Measurements from ENCODE around the gene TMBIM6.
"Not testable (repeated sequence)": the region's sequence is repeated elsewhere in the genome, so short reads cannot be mapped to it uniquely, and the experiment has no call there.

TMBIM6 gene

DNA sequence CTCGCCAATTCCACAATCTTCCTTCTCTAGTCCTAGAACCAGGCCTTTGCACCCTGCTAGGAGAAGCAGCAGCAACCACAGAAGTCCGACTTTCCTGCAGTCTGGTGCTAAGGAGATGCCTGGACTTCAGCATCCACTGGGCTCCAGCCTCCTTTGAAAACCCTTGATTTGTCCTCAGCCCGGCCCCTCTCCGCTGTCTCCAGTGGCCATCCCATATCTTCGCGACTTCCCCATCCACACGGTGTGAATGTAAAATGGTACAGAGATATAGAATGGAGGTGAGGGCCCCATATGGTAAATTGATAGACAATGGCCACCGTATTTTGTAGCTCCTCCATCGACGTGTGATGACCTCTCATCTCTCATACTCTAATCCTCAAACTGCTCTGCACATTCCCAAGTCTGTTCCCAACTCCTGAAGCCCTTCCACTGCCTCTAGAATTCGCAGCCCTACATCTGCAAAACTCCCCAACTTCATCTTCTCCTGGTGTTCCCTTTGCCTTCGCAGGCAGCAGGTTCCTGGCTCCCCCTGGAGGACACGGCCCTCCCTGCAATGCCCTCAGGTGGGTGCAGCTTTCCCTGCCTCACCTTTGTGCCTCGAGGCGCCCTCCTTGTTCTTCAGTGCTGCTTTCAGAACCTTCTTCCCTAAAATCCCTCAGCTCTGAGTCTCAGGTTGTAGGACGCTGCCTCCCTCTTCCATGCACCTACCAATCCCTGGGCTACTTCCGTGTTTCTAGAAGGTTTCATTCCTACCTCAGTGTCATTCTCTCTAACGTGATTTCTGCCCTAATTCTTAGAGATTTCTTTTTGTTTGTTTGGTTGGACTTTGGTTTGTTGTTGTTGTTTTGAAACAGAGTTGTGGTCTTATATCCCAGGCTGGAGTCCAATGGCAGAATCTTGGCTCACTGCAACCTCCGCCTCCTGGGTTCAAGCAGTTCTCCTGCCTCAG lies 36.7 kb downstream of the TMBIM6 start:
- no peaks in the 10 kb centered on the region for H3F3A ChIP-seq (ENCODE audit: control insufficient read depth, insufficient read depth)
- no peaks in the 10 kb centered on the region for H3K9me3 ChIP-seq (ENCODE audit: control insufficient read depth, insufficient read depth, low read length)
- peaks cover 8% of the 10 kb centered on the region for H3K4me1 ChIP-seq (ENCODE audit: control insufficient read depth, low read length)
- no peak overlapping the region for H3K4me2 ChIP-seq (ENCODE audit: low read length)
- TF ChIP-seq, protein P1, sequence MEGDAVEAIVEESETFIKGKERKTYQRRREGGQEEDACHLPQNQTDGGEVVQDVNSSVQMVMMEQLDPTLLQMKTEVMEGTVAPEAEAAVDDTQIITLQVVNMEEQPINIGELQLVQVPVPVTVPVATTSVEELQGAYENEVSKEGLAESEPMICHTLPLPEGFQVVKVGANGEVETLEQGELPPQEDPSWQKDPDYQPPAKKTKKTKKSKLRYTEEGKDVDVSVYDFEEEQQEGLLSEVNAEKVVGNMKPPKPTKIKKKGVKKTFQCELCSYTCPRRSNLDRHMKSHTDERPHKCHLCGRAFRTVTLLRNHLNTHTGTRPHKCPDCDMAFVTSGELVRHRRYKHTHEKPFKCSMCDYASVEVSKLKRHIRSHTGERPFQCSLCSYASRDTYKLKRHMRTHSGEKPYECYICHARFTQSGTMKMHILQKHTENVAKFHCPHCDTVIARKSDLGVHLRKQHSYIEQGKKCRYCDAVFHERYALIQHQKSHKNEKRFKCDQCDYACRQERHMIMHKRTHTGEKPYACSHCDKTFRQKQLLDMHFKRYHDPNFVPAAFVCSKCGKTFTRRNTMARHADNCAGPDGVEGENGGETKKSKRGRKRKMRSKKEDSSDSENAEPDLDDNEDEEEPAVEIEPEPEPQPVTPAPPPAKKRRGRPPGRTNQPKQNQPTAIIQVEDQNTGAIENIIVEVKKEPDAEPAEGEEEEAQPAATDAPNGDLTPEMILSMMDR (IDR thresholded peaks at IDR 0.05; ENCODE audit: low read depth, low read length, poor library complexity, severe bottlenecking), result peak; percentile 94
- no peak for TF ChIP-seq EZH2phosphoT487 (IDR thresholded peaks at IDR 0.05; ENCODE audit: borderline replicate concordance, low read length)
- H3K27ac ChIP-seq (ENCODE audit: low read depth, low read length), result no peak overlapping the region
- no peaks in the 10 kb centered on the region for H4K20me1 ChIP-seq (ENCODE audit: control insufficient read depth, insufficient read depth, low read depth, low read length)
- H3K9me2 ChIP-seq (replicated peaks; ENCODE audit: control insufficient read depth, low read length), result no peaks in the 10 kb centered on the region
- peaks cover 24% of the 10 kb centered on the region for H3K27me3 ChIP-seq (ENCODE audit: control insufficient read depth, low read length)
- no peaks in the 10 kb centered on the region for H3K79me2 ChIP-seq (ENCODE audit: control insufficient read depth, low read length)
- no peaks in the 10 kb centered on the region for H3K36me3 ChIP-seq (ENCODE audit: control insufficient read depth, low read length)
- H3K4me3 ChIP-seq (ENCODE audit: low read length), result no peak overlapping the region

DNA sequence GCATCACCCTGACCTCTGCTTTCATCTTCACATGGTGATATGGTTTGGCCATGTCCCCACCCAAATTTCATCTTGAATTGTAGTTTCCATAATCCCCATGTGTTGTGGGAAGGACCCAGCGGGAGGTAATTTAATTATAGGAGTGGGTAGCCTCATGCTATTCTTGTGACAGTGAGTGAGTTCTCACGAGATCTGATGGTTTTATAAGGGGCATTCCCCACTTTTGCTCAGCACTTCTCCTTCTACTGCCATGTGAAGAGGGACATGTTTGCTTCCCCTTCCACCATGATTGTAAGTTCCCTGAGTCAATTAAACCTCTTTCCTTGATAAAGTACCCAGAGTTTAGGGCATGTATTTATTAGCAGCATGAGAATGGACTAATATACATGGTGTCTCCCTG lies 38.2 kb downstream of the TMBIM6 start:
- Histone ChIP-seq H3K9me2 (replicated peaks; ENCODE audit: control insufficient read depth, low read length) (no peaks in the 10 kb centered on the region), H3K36me3 (ENCODE audit: control insufficient read depth, low read length) (no peaks in the 10 kb centered on the region), H3K4me3 (ENCODE audit: low read length) (no peak overlapping the region), H3K79me2 (ENCODE audit: control insufficient read depth, low read length) (no peaks in the 10 kb centered on the region), H3K27ac (ENCODE audit: low read depth, low read length) (no peak overlapping the region), H3K4me1 (ENCODE audit: control insufficient read depth, low read length) (peaks cover 8% of the 10 kb centered on the region), H4K20me1 (ENCODE audit: control insufficient read depth, insufficient read depth, low read depth, low read length) (no peaks in the 10 kb centered on the region), H3F3A (ENCODE audit: control insufficient read depth, insufficient read depth) (no peaks in the 10 kb centered on the region), H3K9me3 (ENCODE audit: control insufficient read depth, insufficient read depth, low read length) (no peaks in the 10 kb centered on the region), H3K27me3 (ENCODE audit: control insufficient read depth, low read length) (peaks cover 36% of the 10 kb centered on the region), H3K4me2 (ENCODE audit: low read length) (no peak overlapping the region)
- no peak for TF ChIP-seq EZH2phosphoT487 (IDR thresholded peaks at IDR 0.05; ENCODE audit: borderline replicate concordance, low read length)
- TF ChIP-seq, protein P1 (IDR thresholded peaks at IDR 0.05; ENCODE audit: low read depth, low read length, poor library complexity, severe bottlenecking), result no peak

DNA sequence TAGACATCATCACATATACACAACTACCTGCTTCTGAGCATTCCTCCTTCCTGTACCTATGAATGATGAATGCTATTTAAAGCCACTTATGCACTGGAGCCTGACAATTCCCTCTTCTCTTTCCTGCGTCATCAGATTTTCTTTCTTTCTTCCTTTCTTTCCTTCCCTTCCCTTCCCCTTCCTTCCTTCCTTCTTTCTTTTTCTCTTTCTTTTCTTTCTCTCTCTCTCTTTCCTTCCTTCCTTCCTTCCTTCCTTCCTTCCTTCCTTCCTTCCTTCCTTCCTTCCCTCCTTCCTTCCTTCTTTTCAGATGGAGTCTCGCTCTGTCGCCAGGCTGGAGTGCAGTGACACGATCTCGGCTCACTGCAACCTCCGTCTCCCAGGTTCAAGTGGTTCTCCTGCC lies 39.6 kb downstream of the TMBIM6 start:
- H3K27me3 ChIP-seq (ENCODE audit: control insufficient read depth, low read length), result peaks cover 43% of the 10 kb centered on the region
- H3K79me2 ChIP-seq (ENCODE audit: control insufficient read depth, low read length); H3K9me2 ChIP-seq (replicated peaks; ENCODE audit: control insufficient read depth, low read length); H3K9me3 ChIP-seq (ENCODE audit: control insufficient read depth, insufficient read depth, low read length); H3K4me3 ChIP-seq (ENCODE audit: low read length); H3K36me3 ChIP-seq (ENCODE audit: control insufficient read depth, low read length); H3K27ac ChIP-seq (ENCODE audit: low read depth, low read length); H3F3A ChIP-seq (ENCODE audit: control insufficient read depth, insufficient read depth); H4K20me1 ChIP-seq (ENCODE audit: control insufficient read depth, insufficient read depth, low read depth, low read length); H3K4me1 ChIP-seq (ENCODE audit: control insufficient read depth, low read length); H3K4me2 ChIP-seq (ENCODE audit: low read length): not testable (repeated sequence)

DNA sequence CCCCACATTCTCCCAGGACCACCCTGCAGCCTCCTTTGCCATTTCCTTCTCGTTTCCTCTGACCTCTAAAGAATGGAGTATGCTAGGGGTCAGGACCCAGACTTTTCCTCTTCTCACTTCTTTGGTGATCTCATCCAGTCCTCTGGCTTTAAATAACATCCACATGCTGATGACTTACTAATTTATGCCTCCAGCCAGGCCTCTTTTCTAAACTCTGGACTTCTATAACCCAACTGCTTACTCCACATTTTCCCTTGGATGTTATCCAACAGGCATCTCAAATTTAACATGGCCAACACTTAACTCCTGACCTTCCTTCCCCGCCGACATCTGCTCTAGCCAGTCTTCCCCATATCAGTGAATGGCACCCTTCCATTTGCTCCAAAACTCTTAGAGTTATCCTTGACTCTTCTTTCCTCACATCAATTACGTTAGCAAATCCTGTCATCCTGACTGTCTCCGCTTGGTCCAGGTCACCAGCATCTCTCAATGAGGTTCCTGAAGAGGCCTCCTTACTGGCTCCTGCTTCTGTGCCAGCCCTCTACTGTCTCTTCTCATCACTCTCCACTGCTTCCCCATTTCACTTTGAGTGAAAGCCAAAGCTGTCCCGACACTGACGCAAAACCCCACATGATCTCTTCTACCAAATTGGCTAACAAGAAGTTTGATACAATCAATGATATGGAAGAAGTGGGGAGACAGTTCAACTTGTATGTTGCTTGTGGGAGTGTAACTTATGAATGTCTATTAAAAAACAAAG lies 42.7 kb downstream of the TMBIM6 start:
- Histone ChIP-seq H3K9me2 (replicated peaks; ENCODE audit: control insufficient read depth, low read length) (no peaks in the 10 kb centered on the region), H3K4me3 (ENCODE audit: low read length) (no peak overlapping the region), H3K27ac (ENCODE audit: low read depth, low read length) (no peak overlapping the region), H3K27me3 (ENCODE audit: control insufficient read depth, low read length) (peaks cover 42% of the 10 kb centered on the region), H3F3A (ENCODE audit: control insufficient read depth, insufficient read depth) (no peaks in the 10 kb centered on the region), H3K4me2 (ENCODE audit: low read length) (no peak overlapping the region), H4K20me1 (ENCODE audit: control insufficient read depth, insufficient read depth, low read depth, low read length) (no peaks in the 10 kb centered on the region), H3K36me3 (ENCODE audit: control insufficient read depth, low read length) (no peaks in the 10 kb centered on the region), H3K4me1 (ENCODE audit: control insufficient read depth, low read length) (0 out of 2 replicates have a peak, but pooled peaks cover 5% of the 10 kb centered on the region), H3K79me2 (ENCODE audit: control insufficient read depth, low read length) (no peaks in the 10 kb centered on the region), H3K9me3 (ENCODE audit: control insufficient read depth, insufficient read depth, low read length) (no peaks in the 10 kb centered on the region)
- TF ChIP-seq EZH2phosphoT487 (IDR thresholded peaks at IDR 0.05; ENCODE audit: borderline replicate concordance, low read length), result no peak
- TF ChIP-seq, protein P1 (IDR thresholded peaks at IDR 0.05; ENCODE audit: low read depth, low read length, poor library complexity, severe bottlenecking), result no peak
